ENCODE results near the gene CLCA2.

The CLCA2 gene

GRCh38 chr1:86396498-86396890 is 27.5 kb upstream of the CLCA2 start:
- peak overlapping the region; percentile 90 for H3K4me3 ChIP-seq (ENCODE audit: control insufficient read depth, low read depth, low read length)
- no peak for TF ChIP-seq CTCF (IDR thresholded peaks at IDR 0.05; ENCODE audit: control insufficient read depth, insufficient read depth, low read depth, low read length, missing control alignments)
- no peak for DNase-seq (ENCODE audit: low read depth)

- H3K4me3 ChIP-seq (ENCODE audit: control insufficient read depth, low read depth, low read length) = no peak overlapping the region
- TF ChIP-seq CTCF (IDR thresholded peaks at IDR 0.05; ENCODE audit: control insufficient read depth, insufficient read depth, low read depth, low read length, missing control alignments) = no peak
- DNase-seq (ENCODE audit: low read depth) = no peak
Measured at GRCh38 chr1:86409416-86410021, 14.5 kb upstream of the CLCA2 start.

DNA sequence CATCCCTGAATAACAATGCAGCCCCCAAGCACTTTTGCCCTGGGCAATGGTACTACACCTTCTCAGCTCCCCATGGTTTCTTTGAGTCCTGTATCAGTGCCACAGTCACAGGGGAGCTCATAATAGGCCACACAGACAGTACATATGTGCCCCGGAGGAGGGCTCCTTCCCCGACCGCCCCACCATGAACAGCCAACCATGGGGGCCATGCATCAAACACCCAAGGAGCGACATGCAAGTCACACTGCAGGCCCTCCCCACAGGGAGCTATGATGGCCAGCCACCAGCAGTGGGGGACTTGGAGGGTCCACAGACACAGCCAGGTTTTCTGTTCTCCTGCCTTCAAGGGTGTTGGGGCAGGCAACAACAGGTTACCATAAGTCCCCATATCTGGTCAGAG is 13.1 kb upstream of the CLCA2 start:
- no peak for DNase-seq (ENCODE audit: low read depth)
- no peak for TF ChIP-seq CTCF (IDR thresholded peaks at IDR 0.05; ENCODE audit: control insufficient read depth, insufficient read depth, low read depth, low read length, missing control alignments)

DNA sequence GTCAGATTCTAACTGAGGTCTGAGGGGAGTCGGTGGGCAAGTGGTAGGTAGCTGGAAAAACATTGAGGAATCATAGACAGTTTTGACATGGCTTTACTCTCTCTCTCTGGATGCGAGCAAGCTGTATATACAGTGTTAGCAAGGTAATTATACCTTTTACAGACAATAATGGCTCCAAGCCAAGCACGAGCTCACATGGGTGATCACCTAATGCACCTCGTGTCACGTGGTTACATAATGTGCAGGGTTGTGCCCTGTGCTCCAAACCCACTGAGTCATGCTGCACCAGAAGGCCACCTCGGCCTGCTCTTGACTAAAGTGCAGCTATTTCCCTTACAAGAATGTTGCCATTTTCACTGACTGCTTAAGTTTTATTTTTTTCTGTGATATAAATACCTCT is 7.6 kb upstream of the CLCA2 start:
- TF ChIP-seq CTCF (IDR thresholded peaks at IDR 0.05; ENCODE audit: control insufficient read depth, insufficient read depth, low read depth, low read length, missing control alignments) = no peak
- no peak for DNase-seq (ENCODE audit: low read depth)
- no peak overlapping the region for H3K4me3 ChIP-seq (ENCODE audit: control insufficient read depth, low read depth, low read length)

More for the DNA sequence above, 13.1 kb upstream of the CLCA2 start:
- no peak overlapping the region for H3K4me3 ChIP-seq (ENCODE audit: control insufficient read depth, low read depth, low read length)

DNA sequence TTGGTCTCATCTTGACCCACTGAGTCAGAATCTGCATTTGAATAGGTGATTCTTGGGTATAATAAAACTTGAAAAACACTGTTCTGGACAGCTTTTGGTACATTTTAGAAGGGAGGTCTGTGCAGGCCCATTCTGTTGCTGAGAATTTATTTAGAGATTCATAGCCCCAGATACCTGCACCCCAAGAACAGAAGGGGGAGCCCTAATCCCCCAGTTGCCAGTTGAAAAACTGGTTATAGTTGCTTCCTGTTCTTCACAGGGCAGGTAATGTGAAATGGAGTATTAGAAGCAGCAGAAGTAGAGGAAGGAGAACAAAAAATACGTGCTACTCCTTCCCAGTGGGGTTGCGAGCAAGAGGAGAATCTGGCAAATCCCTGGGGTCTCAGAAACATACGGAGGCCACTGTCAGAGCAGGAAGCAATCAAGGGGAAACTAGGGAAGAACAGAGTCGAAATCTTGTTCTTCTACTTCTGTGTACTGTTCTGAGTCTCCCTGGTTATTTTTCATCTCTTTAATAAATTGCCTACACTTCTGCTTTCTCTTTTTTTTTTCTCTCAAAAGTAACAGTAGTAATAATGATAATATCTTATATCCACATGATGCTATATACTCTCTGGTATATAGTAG is 4.6 kb upstream of the CLCA2 start:
- H3K4me3 ChIP-seq (ENCODE audit: control insufficient read depth, low read depth, low read length) = no peak overlapping the region
- DNase-seq (ENCODE audit: low read depth) = no peak
- peak; percentile 75 for TF ChIP-seq CTCF (IDR thresholded peaks at IDR 0.05; ENCODE audit: control insufficient read depth, insufficient read depth, low read depth, low read length, missing control alignments)

DNA sequence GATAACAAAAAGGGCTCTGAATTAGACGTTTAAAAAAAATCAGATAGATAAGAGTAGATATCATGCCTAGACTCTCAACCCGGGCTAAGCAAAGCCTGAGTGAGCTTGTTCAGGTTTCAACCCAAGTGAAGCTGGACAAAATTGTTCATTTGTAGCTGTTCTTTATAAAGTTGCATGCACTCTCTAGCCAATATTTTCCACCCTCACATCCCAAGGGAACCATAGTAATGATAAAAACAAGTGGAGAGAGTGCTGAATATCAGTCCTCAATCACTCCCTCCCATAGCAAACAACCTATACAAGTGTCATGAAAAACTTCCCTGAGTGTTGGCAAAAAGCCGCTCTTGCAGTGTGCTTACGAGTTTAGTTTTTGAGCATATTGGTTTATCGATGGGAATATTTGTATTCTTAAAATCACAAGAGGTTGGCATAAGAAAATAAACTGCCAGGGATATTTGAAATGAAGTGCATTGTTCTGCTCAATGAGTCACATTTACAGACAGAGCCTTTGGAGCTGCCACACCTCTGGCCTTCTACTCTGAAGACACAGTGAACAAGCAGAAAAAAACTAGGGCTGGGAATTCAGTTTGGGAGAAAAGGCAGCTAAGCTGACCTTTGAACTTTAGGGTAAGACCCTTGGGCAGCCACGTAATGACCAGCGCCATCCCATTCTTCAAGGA is 2.2 kb upstream of the CLCA2 start:
- H3K4me3 ChIP-seq (ENCODE audit: control insufficient read depth, low read depth, low read length) = no peak overlapping the region
- no peak for DNase-seq (ENCODE audit: low read depth)
- no peak for TF ChIP-seq CTCF (IDR thresholded peaks at IDR 0.05; ENCODE audit: control insufficient read depth, insufficient read depth, low read depth, low read length, missing control alignments)
